K562 (cell line): ENCODE results near the gene ERBB4. TPM values are rescaled to one million over a fixed set of nuclear protein-coding genes. Genes with fewer than 3 reads are reported as not detected.

Source experiments
- ATAC-seq: fragments of 200-7000 bp; cut with Tn5 transposase; 3 replicates; pipeline ENCODE4 v1.9.1; 2020; ENCODE audit warnings: moderate library complexity
- BruUV-seq: library from RNA; stranded (reverse); fragments of 400-500 nt; replicated peaks from 2 replicates; lab custom pipeline; 2021; lab: Mats Ljungman, UMichigan
- CTCF ChIA-PET: fragments of 300-600 bp; formaldehyde crosslinking; extraction: SDS; loops from one replicate; lab custom pipeline; 2021; ENCODE audit warnings: low intra/inter-chr PET ratio; lab: Yijun Ruan, JAX
- POLR2A ChIA-PET: fragments of 300-600, 350-650 bp; sonication (Branson Sonifier 250); formaldehyde crosslinking; extraction: SDS; loops from one replicate; lab custom pipeline; 2021; ENCODE audit warnings: antibody characterized with exemption, inconsistent platforms; lab: Yijun Ruan, JAX
- DNase-seq, 4 experiments: peaks; one replicate each; pipeline versions ENCODE4 v3.0.0 to v3.0.0-alpha.2; 2011 to 2018; ENCODE audit warnings: low spot score in 3 of 4, mixed read lengths in 3 of 4; ENCODE audit errors: extremely low read depth in 1 of 4
- FAIRE-seq: peaks from 2 replicates; lab custom pipeline; 2011; peaks lifted over from hg19 to GRCh38; lab: Jason Lieb, UNC
- H2AFZ ChIP-seq: 2 replicates; pipeline ENCODE4 v1.6.0; 2011; ENCODE audit warnings: low read depth, low read length, control low read depth, inconsistent platforms
- H3K27ac ChIP-seq: fragments of 200-600 bp; 3 replicates; pipeline ENCODE4 v1.8.0; 2011; ENCODE audit warnings: low read depth, mild to moderate bottlenecking, control low read depth, inconsistent platforms, low read length, moderate library complexity, mixed read lengths; ENCODE audit errors: extremely low read depth
- H3K27me3 ChIP-seq, 2 experiments: fragments of 300-600 bp in 1 of 2; 2 replicates in 1 of 2; 3 replicates in 1 of 2; pipeline versions ENCODE4 v1.6.0 to v1.8.0; 2011; ENCODE audit warnings: inconsistent platforms in 2 of 2, low read length in 2 of 2, mild to moderate bottlenecking in 1 of 2, mixed read lengths in 1 of 2, moderate library complexity in 1 of 2; ENCODE audit not compliant: control insufficient read depth in 2 of 2, insufficient read depth in 2 of 2
- H3K36me3 ChIP-seq: fragments of 300-600 bp; 3 replicates; pipeline ENCODE4 v1.8.0; 2011; ENCODE audit warnings: mild to moderate bottlenecking, low read length, inconsistent platforms; ENCODE audit not compliant: control insufficient read depth, insufficient read depth
- H3K4me1 ChIP-seq, 2 experiments: fragments of 200-600 bp in 1 of 2; replicated peaks in 1 of 2; 2 replicates in 1 of 2; 3 replicates in 1 of 2; pipeline versions ENCODE4 v1.5.1 to v1.8.0; 2011; ENCODE audit warnings: inconsistent platforms in 2 of 2, low read length in 2 of 2, mild to moderate bottlenecking in 1 of 2, mixed read lengths in 1 of 2, moderate library complexity in 1 of 2; ENCODE audit not compliant: control insufficient read depth in 2 of 2, insufficient read depth in 2 of 2
- H3K4me2 ChIP-seq: 2 replicates; pipeline ENCODE4 v1.6.1; 2011; ENCODE audit warnings: low read length, control low read depth, inconsistent platforms, mixed read lengths; ENCODE audit not compliant: insufficient read depth
- H3K4me3 ChIP-seq: fragments of 200-600 bp; sonication (generic), shearing (Covaris generic); 2 replicates; pipeline ENCODE4 v1.5.1; 2016; ENCODE audit warnings: control low read depth, inconsistent platforms
- H3K79me2 ChIP-seq: fragments of 200-600 bp; 3 replicates; pipeline ENCODE4 v1.8.0; 2011; ENCODE audit warnings: low read length, inconsistent platforms; ENCODE audit not compliant: control insufficient read depth, insufficient read depth
- H3K9ac ChIP-seq, 2 experiments: 2 replicates each; pipeline versions ENCODE4 v1.6.0 to v1.6.1; 2011; ENCODE audit warnings: low read depth in 2 of 2, low read length in 2 of 2, control low read depth in 1 of 2, inconsistent platforms in 1 of 2, mild to moderate bottlenecking in 1 of 2, mixed read lengths in 1 of 2; ENCODE audit not compliant: insufficient read depth in 1 of 2
- H3K9me1 ChIP-seq: one replicate; pipeline ENCODE4 v1.6.0; 2011; ENCODE audit warnings: inconsistent platforms, mild to moderate bottlenecking, low read length, moderate library complexity; ENCODE audit not compliant: control insufficient read depth, insufficient read depth
- H3K9me3 ChIP-seq: replicated peaks from 2 replicates; pipeline ENCODE4 v1.5.1; 2011; ENCODE audit warnings: low read depth, low read length, inconsistent platforms; ENCODE audit not compliant: control insufficient read depth, insufficient read depth
- H4K20me1 ChIP-seq: replicated peaks from 2 replicates; pipeline ENCODE4 v1.6.1; 2011; ENCODE audit warnings: low read length, inconsistent platforms, mixed read lengths; ENCODE audit not compliant: control insufficient read depth, insufficient read depth
- EZH2 ChIP-seq: IDR thresholded peaks from 2 replicates; pipeline ENCODE4 v1.6.1; 2012; ENCODE audit warnings: low read depth, mild to moderate bottlenecking, inconsistent platforms, low read length, borderline replicate concordance
- GTF2E2 ChIP-seq: fragments of 200-800 bp; sonication (Bioruptor generic); IDR thresholded peaks from 2 replicates; pipeline ENCODE4 v1.6.1; 2016; ENCODE audit warnings: missing genetic modification characterization, missing compliant biosample characterization
- HIVEP1 ChIP-seq: fragments of 250-450 bp; sonication (Bioruptor Pico); IDR thresholded peaks from 2 replicates; pipeline ENCODE4 v1.4.0; 2020; ENCODE audit warnings: mild to moderate bottlenecking
- NUFIP1 ChIP-seq: fragments of 450-650 bp; IDR thresholded peaks from 2 replicates; pipeline ENCODE4 v1.6.1; 2018; ENCODE audit not compliant: partially characterized antibody
- ZNF407 ChIP-seq: fragments of 450-650 bp; IDR thresholded peaks from 2 replicates; pipeline ENCODE4 v1.6.1; 2016; ENCODE audit warnings: low read depth
- ZNF609 ChIP-seq: sonication (generic); formaldehyde crosslinking; IDR thresholded peaks from 2 replicates; pipeline ENCODE4 v1.8.1; 2023; ENCODE audit warnings: missing genetic modification reagents, mild to moderate bottlenecking, borderline replicate concordance
- in situ Hi-C: fragments of 300-500 bp; cut with MboI; formaldehyde crosslinking; loops from 4 replicates; pipeline ENCODE4 v1.15.0; 2018; ENCODE audit warnings: inconsistent platforms, mixed read lengths
- intact Hi-C: fragments of 100-400 bp; cut with micrococcal nuclease; formaldehyde crosslinking; loops from 2 replicates; pipeline ENCODE4 v1.14.2; 2022
- polyA plus RNA-seq, 8 experiments: library from polyadenylated mRNA; depleted of rRNA in 4 of 8; stranded (reverse) in 5 of 8; unstranded in 3 of 8; fragments of >200 nt; fragmentation: Nextera tagmentation in 2 of 8; fragmentation: Illumina TruSeq in 1 of 8; extraction: Ambion mirVana in 2 of 8; extraction: Trizol in 1 of 8; gene quantifications; 2 replicates each; pipeline versions ENCODE4 v1.2.1 to v1.2.3, GENCODE V29; 2011 to 2014; ENCODE audit warnings: inconsistent platforms in 1 of 8, missing spikeins in 1 of 8
- total RNA-seq, 7 experiments: library from RNA; depleted of rRNA in 6 of 7; stranded (reverse); fragments of >200 nt in 6 of 7; fragmentation: Illumina TruSeq in 2 of 7; extraction: Trizol in 2 of 7; gene quantifications; 2 replicates each; pipeline versions ENCODE4 v1.2.1 to v1.2.3, GENCODE V29; 2011 to 2021; ENCODE audit warnings: low replicate concordance in 1 of 7

ERBB4 gene
- total and polyA plus RNA-seq, 9 of the 15 experiments (the other 6 are each of a cell fraction or from before 2014, with no cell fraction given), result not detected

GRCh38 chr2:212328712-212329496 lies 209.7 kb downstream of the ERBB4 start:
- H3K9ac ChIP-seq, result no peak overlapping the region
- BruUV-seq, result no TSS peak
- ATAC-seq (no peak), FAIRE-seq (no peak), DNase-seq (no peak)
- no peaks in the 10 kb centered on the region for H3K4me1 ChIP-seq
- no peaks in the 10 kb centered on the region for H3K36me3 ChIP-seq
- intact Hi-C loops (no loop called here), in situ Hi-C loops (no loop called here)
- no peaks in the 10 kb centered on the region for H3K79me2 ChIP-seq
- no peaks in the 10 kb centered on the region for H3K9me1 ChIP-seq
- POLR2A ChIA-PET, result no interaction called here
- no peaks in the 10 kb centered on the region for H3K9me3 ChIP-seq
- H3K27me3 ChIP-seq, result no peaks in the 10 kb centered on the region
- H2AFZ ChIP-seq, result no peak overlapping the region
- no peak overlapping the region for H3K27ac ChIP-seq
- CTCF ChIA-PET, result no interaction called here
- no peaks in the 10 kb centered on the region for H4K20me1 ChIP-seq
- no peak overlapping the region for H3K4me2 ChIP-seq
- no peak overlapping the region for H3K4me3 ChIP-seq
- TF ChIP-seq EZH2, result no peak
- no peak for TF ChIP-seq GTF2E2 (tag)
- no peak for TF ChIP-seq HIVEP1 (CRISPR knock-in tag)
- no peak for TF ChIP-seq NUFIP1
- no peak for TF ChIP-seq ZNF407
- no peak for TF ChIP-seq ZNF609 (CRISPR knock-in tag)
